Cardiac muscle cell (in vitro differentiated cells and primary cell): Measurements from ENCODE around the gene RBPMS2. TPM values are rescaled to one million over a fixed set of nuclear protein-coding genes. Genes with fewer than 3 reads are reported as not detected.
A peak's percentile ranks its signal among the peaks of the same experiment; 100 is the strongest.
"Not testable (repeated sequence)": the region's sequence is repeated elsewhere in the genome, so short reads cannot be mapped to it uniquely, and the experiment has no call there.

Experiments
- DNase-seq, 2 donors: peaks; one replicate each; pipeline versions ENCODE4 v3.0.0 to v3.0.0-alpha.2; 2010 to 2017; ENCODE audit warnings: low read depth in 1 of 2, low spot score in 1 of 2
- H3K27ac ChIP-seq: fragments of 200-600 bp; sonication (generic); 2 replicates; pipeline ENCODE4 v1.5.1; 2016
- H3K27me3 ChIP-seq: fragments of 200-600 bp; sonication (generic); 2 replicates; pipeline ENCODE4 v1.6.0; 2016; ENCODE audit warnings: control low read depth
- H3K36me3 ChIP-seq: fragments of 200-600 bp; sonication (generic); 2 replicates; pipeline ENCODE4 v1.5.1; 2016; ENCODE audit warnings: control low read depth
- H3K4me1 ChIP-seq: fragments of 200-600 bp; sonication (generic); 2 replicates; pipeline ENCODE4 v1.8.1; 2017; ENCODE audit warnings: low read depth, mild to moderate bottlenecking, mixed run types
- H3K4me3 ChIP-seq: fragments of 200-600 bp; sonication (generic); 2 replicates; pipeline ENCODE4 v1.5.1; 2016; ENCODE audit warnings: mild to moderate bottlenecking
- H3K9me3 ChIP-seq: fragments of 200-600 bp; sonication (generic); 2 replicates; pipeline ENCODE4 v1.5.1; 2017; ENCODE audit warnings: low read depth, mild to moderate bottlenecking, control low read depth
- polyA plus RNA-seq: library from polyadenylated mRNA; unstranded; fragments of >200 nt; fragmentation: Nextera tagmentation; extraction: Ambion mirVana; gene quantifications from 2 replicates; pipeline ENCODE4 v1.2.1, GENCODE V29; 2016
- total RNA-seq: library from RNA; depleted of rRNA; stranded (reverse); fragments of >200 nt; gene quantifications from 2 replicates; pipeline ENCODE4 v1.2.3, GENCODE V29; 2016
- TF ChIP-seq, protein P1 (sequence below): IDR thresholded peaks from 2 replicates; pipeline ENCODE4 v1.5.1; 2012; ENCODE audit warnings: low read depth, mild to moderate bottlenecking, low read length

RBPMS2 gene
- 18.4 and 35.4 TPM in 2 replicates for total RNA-seq
- polyA plus RNA-seq = 213 and 223 TPM in 2 replicates

DNA sequence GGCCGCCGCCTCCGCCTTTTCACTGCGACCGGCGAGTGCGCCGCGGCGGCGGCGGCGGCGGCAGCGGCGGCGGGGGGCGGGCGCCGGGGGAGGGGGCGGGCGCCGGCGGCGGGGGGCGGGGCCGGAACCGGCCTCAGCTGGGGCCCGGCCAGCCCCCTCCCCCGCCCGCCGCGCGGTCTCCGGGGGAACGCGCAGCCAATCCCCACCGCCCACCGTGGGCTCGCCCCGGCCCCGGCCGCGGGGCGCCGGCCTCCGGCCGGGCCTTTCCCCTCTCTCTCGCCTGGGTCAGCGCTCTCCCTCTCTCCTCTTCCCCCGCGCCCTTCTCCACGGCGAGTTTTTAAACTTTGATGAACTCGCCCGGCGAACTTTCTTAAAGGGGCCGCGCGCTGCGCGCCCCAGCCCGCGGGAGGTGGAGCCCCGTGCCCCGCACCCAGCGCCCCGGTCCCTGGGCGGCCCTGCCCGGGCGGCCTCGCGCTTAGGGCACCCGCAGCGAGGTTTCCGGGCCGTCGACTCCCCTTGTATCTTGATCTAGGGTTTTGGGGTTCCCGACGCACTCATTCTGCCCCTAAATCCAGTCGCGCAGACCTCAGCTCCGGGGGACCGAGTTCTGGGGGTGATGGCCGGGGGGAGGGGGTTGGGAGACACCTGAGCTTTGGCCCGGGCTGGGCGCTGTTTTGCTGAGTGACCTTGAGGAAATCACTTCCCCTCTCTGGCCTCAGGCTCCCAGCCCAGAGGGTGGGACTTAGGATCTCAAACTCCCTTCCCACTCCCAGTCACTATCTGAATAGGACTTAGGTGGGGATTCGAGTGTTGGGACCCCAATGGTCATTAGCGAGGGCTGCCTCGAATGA, at the start of gene RBPMS2:
TSS of gene RBPMS2 (minus strand) at position 39 of the 851 bp plus-strand sequence. CDS start 270 bp downstream, outside the sequence.
- TF ChIP-seq, protein P1, sequence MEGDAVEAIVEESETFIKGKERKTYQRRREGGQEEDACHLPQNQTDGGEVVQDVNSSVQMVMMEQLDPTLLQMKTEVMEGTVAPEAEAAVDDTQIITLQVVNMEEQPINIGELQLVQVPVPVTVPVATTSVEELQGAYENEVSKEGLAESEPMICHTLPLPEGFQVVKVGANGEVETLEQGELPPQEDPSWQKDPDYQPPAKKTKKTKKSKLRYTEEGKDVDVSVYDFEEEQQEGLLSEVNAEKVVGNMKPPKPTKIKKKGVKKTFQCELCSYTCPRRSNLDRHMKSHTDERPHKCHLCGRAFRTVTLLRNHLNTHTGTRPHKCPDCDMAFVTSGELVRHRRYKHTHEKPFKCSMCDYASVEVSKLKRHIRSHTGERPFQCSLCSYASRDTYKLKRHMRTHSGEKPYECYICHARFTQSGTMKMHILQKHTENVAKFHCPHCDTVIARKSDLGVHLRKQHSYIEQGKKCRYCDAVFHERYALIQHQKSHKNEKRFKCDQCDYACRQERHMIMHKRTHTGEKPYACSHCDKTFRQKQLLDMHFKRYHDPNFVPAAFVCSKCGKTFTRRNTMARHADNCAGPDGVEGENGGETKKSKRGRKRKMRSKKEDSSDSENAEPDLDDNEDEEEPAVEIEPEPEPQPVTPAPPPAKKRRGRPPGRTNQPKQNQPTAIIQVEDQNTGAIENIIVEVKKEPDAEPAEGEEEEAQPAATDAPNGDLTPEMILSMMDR = no peak
- H3K4me3 ChIP-seq = peak within 1 kb of the TSS; percentile 99
- H3K4me1 ChIP-seq = peaks cover 44% of the 10 kb centered on the region

DNA sequence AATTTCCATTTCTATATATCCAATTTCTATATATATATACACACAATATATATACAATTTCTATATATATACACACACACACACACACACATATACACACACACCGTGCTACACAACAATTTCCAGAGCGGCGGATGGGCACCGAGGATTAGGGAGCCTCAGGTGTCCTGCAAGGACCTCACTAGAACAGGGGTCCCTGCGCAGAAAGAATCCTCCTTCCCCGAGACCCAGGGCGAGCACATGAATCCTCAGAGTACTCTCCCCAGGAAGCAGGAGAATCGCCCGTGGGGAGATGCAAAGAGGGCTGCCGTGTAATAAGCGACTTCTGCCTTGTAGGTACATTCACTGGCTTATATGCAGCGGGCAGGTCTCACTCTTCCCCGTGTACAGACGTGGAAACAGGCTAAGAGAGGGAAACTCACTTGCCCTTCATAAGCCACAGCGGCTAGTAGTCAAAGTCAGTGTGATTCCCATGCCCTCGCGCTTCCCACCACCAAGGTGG, 49.6 kb upstream of the RBPMS2 start:
- TF ChIP-seq, protein P1 = no peak
- H3K27ac ChIP-seq = peak overlapping the region; percentile 68

More for the DNA sequence above, at the start of gene RBPMS2:
- Histone ChIP-seq H3K9me3 (no peaks in the 10 kb centered on the region), H3K36me3 (no peaks in the 10 kb centered on the region), H3K27me3 (no peaks in the 10 kb centered on the region), H3K27ac (peak within 1 kb of the TSS; percentile 99)
- peak; percentile 31 to 85 for DNase-seq

DNA sequence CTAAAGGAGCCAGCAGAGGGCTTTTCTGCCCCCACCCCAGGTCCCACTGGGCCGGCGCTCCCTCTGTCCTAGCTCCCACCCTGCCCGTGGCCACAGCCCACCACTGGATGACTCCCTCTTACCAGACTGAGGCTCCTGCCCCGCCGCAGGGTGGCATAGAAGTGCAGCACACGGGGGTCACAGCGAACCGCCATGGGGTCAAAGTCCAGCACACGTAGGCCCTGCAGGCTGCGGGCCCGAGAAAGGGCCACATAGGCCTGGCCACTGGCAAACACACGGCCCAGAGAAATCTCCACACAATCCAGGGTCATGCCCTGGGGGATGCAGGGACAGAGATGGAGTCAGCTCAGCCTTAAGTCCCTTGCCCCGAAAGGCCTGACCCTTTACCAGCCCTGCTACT, 41.1 kb upstream of the RBPMS2 start:
- Histone ChIP-seq H3K27ac (no peak overlapping the region), H3K36me3 (no peaks in the 10 kb centered on the region), H3K9me3 (no peaks in the 10 kb centered on the region), H3K27me3 (no peaks in the 10 kb centered on the region), H3K4me1 (peaks cover 5% of the 10 kb centered on the region), H3K4me3 (no peak overlapping the region)
- TF ChIP-seq, protein P1 = no peak
- no peak for DNase-seq

More for the DNA sequence above, 49.6 kb upstream of the RBPMS2 start:
- DNase-seq = no peak
- peak overlapping the region; percentile 67 for H3K4me3 ChIP-seq
- H3K4me1 ChIP-seq = no peaks in the 10 kb centered on the region
- H3K9me3 ChIP-seq = no peaks in the 10 kb centered on the region
- H3K27me3 ChIP-seq = no peaks in the 10 kb centered on the region
- H3K36me3 ChIP-seq = no peaks in the 10 kb centered on the region

DNA sequence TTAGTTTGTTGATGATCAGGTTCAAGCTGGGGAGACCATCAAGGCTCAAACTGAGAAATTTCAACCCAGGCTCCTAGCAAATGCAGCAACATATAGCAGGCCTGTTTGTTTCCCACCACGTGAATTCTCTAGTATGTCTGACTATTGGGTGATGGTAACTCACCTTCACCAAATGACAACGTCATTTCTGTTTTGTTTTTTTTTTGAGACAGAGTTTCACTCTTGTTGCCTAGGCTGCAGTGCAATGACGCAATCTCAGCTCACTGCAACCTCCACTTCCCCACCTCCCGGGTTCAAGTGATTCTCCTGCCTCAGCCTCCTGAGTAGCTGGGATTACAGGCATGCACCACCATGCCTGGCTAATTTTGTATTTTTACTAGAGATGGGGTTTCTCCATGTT, 39.6 kb upstream of the RBPMS2 start:
- H3K27ac ChIP-seq, H3K27me3 ChIP-seq, H3K36me3 ChIP-seq, H3K4me3 ChIP-seq, H3K9me3 ChIP-seq, DNase-seq: not testable (repeated sequence)
- H3K4me1 ChIP-seq = peaks cover 16% of the 10 kb centered on the region

DNA sequence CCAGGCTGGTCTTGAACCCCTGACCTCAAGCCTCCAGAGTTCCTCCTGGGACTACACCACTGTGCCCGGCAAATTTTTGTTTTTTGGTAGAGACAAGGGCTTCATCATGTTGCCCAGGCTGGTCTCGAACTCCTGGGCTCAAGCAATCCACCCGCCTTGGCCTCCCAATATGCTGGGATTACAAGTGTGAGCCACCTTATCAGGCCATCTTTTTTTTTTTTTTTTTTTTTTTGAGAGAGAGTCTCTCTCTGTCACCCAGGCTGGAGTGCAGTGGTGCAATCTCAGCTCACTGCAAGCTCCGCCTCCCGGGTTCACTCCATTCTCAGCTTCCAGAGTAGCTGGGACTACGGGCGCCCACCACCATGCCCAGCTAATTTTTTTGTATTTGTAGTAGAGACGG, 38.9 kb upstream of the RBPMS2 start:
- H3K36me3 ChIP-seq, H3K4me3 ChIP-seq, DNase-seq, H3K27ac ChIP-seq, H3K27me3 ChIP-seq, H3K9me3 ChIP-seq: not testable (repeated sequence)
- H3K4me1 ChIP-seq = peaks cover 16% of the 10 kb centered on the region

DNA sequence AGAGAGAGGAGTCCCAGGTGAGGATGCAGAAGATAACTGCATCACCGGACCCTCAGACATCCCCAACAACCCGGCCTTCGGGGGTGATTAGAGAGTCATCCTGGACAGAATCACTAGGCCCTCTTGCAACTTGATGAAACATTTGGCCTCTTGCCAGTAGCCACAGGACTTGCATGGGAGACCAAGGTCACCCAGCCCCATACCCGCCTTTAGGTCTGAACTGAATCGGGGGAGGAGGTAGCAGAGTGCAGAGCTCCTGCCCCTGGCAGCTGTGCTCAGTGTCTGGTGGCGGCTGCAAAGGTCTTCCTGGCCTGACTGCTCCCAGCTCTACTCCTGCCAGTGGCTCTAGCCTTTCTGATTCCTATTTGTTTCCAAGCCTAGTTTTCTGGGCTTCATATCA, 37.7 kb upstream of the RBPMS2 start:
- peaks cover 18% of the 10 kb centered on the region for H3K4me1 ChIP-seq
- no peaks in the 10 kb centered on the region for H3K36me3 ChIP-seq
- H3K27me3 ChIP-seq = no peaks in the 10 kb centered on the region
- TF ChIP-seq, protein P1 = no peak
- H3K9me3 ChIP-seq = no peaks in the 10 kb centered on the region
- H3K27ac ChIP-seq = peak overlapping the region; percentile 46
- no peak overlapping the region for H3K4me3 ChIP-seq
- DNase-seq = peak; percentile 58 to 75
